ENCODE data around the gene NOS3. TPM values are rescaled to one million over a fixed set of nuclear protein-coding genes. Genes with fewer than 3 reads are reported as not detected.

The NOS3 gene
- total and polyA plus RNA-seq, 9 of the 15 experiments (the other 6 are each of a cell fraction or from before 2014, with no cell fraction given): 1.1 to 121 (median 23.6) TPM

DNA sequence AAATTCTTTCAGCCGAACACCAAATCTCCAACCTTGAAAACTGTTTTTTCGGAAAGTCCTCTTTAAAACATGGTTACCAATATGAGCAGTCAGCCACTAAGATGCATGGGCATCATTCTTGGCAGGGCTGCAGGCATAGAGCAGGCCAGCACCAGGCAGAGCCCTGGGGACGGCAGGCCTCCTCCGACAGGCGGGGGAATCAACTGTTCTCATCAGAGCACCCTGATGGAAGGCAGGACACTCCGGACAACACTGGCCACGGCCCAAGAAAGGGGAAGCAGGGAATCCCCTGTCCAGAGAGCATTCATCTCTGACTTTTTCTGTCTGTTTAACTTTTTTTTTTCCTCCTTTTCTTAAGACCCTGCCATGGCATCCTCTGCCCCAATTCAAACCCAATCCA is 1.4 kb upstream of the NOS3 start (continued):
- no peak for TF ChIP-seq ARID4B (CRISPR knock-in tag; IDR thresholded peaks at IDR 0.05)
- no peak for TF ChIP-seq BRD4 (IDR thresholded peaks at IDR 0.05)

GRCh38 chr7:150992051-150992640 is 1.3 kb downstream of the NOS3 start:
- H3K27ac ChIP-seq (ENCODE audit: extremely low read depth, low read depth, low read length): no peak overlapping the region
- no peaks in the 10 kb centered on the region for H3K36me3 ChIP-seq (ENCODE audit: control insufficient read depth, insufficient read depth, low read length)
- ChIA-PET POLR2A (interaction anchor here (0.5 to 1.5 kb wide), 8 partner anchors 8 to 1101 kb away, joined by 3 to 7 read pairs (median 3); no protein-coding TSS in a partner anchor), CTCF (ENCODE audit: low intra/inter-chr PET ratio) (no interaction called here)
- H3K9me3 ChIP-seq (replicated peaks; ENCODE audit: control insufficient read depth, insufficient read depth, low read depth, low read length): no peaks in the 10 kb centered on the region; the same call in 1 of the 2 replicates
- 33% methylated on average over 5 of the region's 6 CpGs for WGBS (ENCODE audit: insufficient coverage, low coverage, missing lambda C conversion rate)
- DNase-seq (ENCODE audit: extremely low read depth in 1 of 4, low spot score in 3 of 4) (no peak), FAIRE-seq (no peak), ATAC-seq (no peak)
- in situ Hi-C loops (cut with MboI): no loop called here
- H3K4me3 ChIP-seq: no peak overlapping the region
- H4K20me1 ChIP-seq (replicated peaks; ENCODE audit: control insufficient read depth, insufficient read depth, low read length): peaks cover 5% of the 10 kb centered on the region; the same call in 1 of the 2 replicates
- peaks cover 51 to 53% of the 10 kb centered on the region in 2 experiments for H3K4me1 ChIP-seq (replicated peaks in 1 of 2; ENCODE audit: control insufficient read depth in 2 of 2, insufficient read depth in 2 of 2, low read length in 2 of 2)
- H3K4me2 ChIP-seq (ENCODE audit: insufficient read depth, low read length): no peak overlapping the region
- no peaks in the 10 kb centered on the region for H3K27me3 ChIP-seq (ENCODE audit: control insufficient read depth in 2 of 2, insufficient read depth in 2 of 2, low read length in 2 of 2)
- H3K9me1 ChIP-seq (ENCODE audit: control insufficient read depth, insufficient read depth, low read length): no peaks in the 10 kb centered on the region
- no peaks in the 10 kb centered on the region for H3K79me2 ChIP-seq (ENCODE audit: control insufficient read depth, insufficient read depth, low read length)
- intact Hi-C loops (cut with micrococcal nuclease): loop anchor here (10.0 kb wide), 1 partner anchor 677 kb away; no protein-coding TSS in a partner anchor
- H3K9ac ChIP-seq (ENCODE audit: insufficient read depth in 1 of 2, low read depth in 2 of 2, low read length in 2 of 2): no peak overlapping the region
- H2AFZ ChIP-seq (ENCODE audit: low read depth, low read length): no peak overlapping the region
- no TSS peak for BruUV-seq (replicated peaks)
- peak; percentile 29; the same call in 1 of the 2 replicates for TF ChIP-seq FOSL1 (tag; conservative IDR thresholded peaks at IDR 0.05)
- TF ChIP-seq, protein P1, sequence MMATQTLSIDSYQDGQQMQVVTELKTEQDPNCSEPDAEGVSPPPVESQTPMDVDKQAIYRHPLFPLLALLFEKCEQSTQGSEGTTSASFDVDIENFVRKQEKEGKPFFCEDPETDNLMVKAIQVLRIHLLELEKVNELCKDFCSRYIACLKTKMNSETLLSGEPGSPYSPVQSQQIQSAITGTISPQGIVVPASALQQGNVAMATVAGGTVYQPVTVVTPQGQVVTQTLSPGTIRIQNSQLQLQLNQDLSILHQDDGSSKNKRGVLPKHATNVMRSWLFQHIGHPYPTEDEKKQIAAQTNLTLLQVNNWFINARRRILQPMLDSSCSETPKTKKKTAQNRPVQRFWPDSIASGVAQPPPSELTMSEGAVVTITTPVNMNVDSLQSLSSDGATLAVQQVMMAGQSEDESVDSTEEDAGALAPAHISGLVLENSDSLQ (IDR thresholded peaks at IDR 0.05): 0 out of 2 replicates have a peak, but pooled peaks have one; percentile 47
- 0 out of 4 replicates have a peak, but pooled peaks of 1 of the 2 experiments have one; percentile 19 for TF ChIP-seq RCOR1 (IDR thresholded peaks at IDR 0.05; ENCODE audit: borderline replicate concordance in 1 of 2, low read depth in 2 of 2, low read length in 2 of 2)
- peak in 2 of 3 experiments; percentile 4 to 57 for TF ChIP-seq YY1 (IDR thresholded peaks at IDR 0.05; ENCODE audit: borderline replicate concordance in 1 of 3, control insufficient read depth in 1 of 3, extremely low read depth in 1 of 3, insufficient read depth in 3 of 3, insufficient read length in 1 of 3, insufficient replicate concordance in 2 of 3, low read depth in 1 of 3, low read length in 2 of 3)
- no peak for TF ChIP-seq POLR2A (conservative IDR thresholded peaks at IDR 0.05)
- TF ChIP-seq MLX (CRISPR knock-in tag; conservative IDR thresholded peaks at IDR 0.05): no peak
- TF ChIP-seq ZNF639 (CRISPR knock-in tag; conservative IDR thresholded peaks at IDR 0.05 in 1 of 2, IDR thresholded peaks at IDR 0.05 in 1 of 2): no peak
- 0 out of 2 replicates have a peak, but pooled peaks have one; percentile 49 for TF ChIP-seq ZNF384 (IDR thresholded peaks at IDR 0.05; ENCODE audit: low read depth, low read length)

Data from K562 (cell line).